Epithelial cell of proximal tubule (primary cell): ENCODE results near the gene SERPINA10. TPM values are rescaled to one million over a fixed set of nuclear protein-coding genes. Genes with fewer than 3 reads are reported as not detected.
"Not testable (repeated sequence)": the region's sequence is repeated elsewhere in the genome, so short reads cannot be mapped to it uniquely, and the experiment has no call there.

ENCODE experiments used
- DNase-seq: peaks from one replicate; pipeline ENCODE4 v3.0.0-alpha.2; 2011; ENCODE audit warnings: low read depth
- H3K4me3 ChIP-seq: 2 replicates; pipeline ENCODE4 v1.5.1; 2011; ENCODE audit warnings: low read depth, mild to moderate bottlenecking, low read length
- total RNA-seq: library from RNA; depleted of rRNA; stranded (reverse); fragments of >200 nt; gene quantifications from 2 replicates; pipeline ENCODE4 v1.2.3, GENCODE V29; 2015
- TF ChIP-seq, protein P1 (sequence below): conservative IDR thresholded peaks from 2 replicates; pipeline ENCODE4 v1.5.1; 2012; ENCODE audit warnings: low read depth, mild to moderate bottlenecking, low read length

Gene SERPINA10
- total RNA-seq, 1 donor from 2014 or later: not detected

DNA sequence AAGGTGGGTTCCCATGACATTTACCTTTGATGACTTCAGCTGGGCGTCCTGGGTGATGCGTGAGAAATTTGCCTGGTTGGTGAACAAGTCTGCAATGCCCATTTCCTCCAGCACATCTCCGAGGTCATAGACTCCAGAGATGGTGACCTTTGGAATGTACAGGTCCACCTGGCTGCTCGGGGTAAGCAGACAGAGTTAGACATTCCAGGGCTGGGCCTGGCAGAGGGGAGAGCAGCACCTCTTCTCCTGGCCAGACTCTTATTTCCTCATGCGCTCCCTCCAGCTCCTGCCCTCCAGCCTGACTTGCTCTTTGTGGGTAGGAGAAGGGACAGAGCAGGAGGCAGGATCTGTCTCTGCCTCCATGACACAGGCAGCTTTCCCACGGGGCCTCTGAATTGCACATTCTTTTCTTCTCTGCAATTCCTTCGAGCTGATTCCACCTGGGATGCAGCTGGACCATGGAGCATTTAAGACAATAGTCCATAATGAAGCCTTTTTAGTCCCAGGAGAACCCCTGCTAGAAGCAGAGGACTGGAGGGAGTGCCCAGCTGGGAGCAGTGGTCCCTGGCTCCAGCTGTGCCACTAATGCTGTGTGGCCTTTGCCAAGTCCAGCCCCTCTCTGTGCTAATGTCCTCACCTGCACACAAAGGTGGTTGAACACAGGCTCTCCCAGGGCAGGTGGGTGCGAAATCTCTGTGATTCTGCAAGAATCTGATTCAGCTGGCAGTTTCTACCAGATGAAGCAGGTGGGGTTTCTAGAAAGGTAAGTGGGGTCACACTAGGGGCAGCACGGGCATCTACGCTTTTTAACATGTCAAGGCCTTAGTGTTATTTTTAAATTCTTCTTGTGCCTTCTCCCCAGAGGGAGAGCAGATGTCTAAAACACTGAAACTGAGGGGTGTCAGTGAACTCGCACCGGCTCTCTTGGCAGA is 13.2 kb upstream of the SERPINA10 start:
- TF ChIP-seq, protein P1, sequence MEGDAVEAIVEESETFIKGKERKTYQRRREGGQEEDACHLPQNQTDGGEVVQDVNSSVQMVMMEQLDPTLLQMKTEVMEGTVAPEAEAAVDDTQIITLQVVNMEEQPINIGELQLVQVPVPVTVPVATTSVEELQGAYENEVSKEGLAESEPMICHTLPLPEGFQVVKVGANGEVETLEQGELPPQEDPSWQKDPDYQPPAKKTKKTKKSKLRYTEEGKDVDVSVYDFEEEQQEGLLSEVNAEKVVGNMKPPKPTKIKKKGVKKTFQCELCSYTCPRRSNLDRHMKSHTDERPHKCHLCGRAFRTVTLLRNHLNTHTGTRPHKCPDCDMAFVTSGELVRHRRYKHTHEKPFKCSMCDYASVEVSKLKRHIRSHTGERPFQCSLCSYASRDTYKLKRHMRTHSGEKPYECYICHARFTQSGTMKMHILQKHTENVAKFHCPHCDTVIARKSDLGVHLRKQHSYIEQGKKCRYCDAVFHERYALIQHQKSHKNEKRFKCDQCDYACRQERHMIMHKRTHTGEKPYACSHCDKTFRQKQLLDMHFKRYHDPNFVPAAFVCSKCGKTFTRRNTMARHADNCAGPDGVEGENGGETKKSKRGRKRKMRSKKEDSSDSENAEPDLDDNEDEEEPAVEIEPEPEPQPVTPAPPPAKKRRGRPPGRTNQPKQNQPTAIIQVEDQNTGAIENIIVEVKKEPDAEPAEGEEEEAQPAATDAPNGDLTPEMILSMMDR: no peak
- DNase-seq: no peak
- H3K4me3 ChIP-seq: no peak overlapping the region

DNA sequence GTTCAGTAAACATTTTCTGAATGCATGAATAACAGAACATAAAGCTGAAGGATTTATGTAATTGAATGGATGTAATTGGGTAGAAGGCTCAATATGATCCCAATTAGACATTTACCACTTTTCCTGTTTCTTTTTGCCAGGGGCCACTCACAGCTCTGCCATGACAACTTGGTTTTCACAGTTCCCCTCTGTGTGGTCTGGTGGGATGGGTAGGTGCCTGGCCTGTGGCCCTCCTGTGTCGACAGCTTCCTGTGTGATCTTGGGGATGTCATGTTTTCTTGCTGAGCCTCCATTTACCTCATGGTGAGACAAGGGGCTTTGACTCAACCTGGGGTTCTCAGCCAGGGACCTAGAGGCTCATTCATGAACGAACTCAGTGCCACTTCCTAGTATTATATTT is 12.6 kb upstream of the SERPINA10 start:
- DNase-seq: no peak
- H3K4me3 ChIP-seq: no peak overlapping the region
- TF ChIP-seq, protein P1: no peak

DNA sequence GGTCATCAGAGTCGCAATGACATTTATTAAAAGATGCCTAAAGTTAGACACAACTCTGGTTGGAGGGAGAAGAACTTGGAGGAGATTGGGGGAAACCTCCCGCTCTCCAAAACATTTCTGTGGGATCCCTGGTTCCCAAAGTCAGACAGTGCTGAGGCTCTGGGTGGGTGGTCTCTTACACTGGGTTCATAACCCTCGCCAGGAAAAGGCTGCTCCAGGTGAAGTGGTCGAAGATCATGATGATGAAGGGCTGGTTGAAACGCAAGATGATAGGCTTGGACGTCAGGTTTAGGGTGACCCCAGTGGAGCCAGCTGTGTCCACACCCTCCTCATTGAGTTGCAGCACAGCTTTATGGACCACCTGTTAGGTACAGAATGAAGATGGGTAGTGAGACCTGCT is 11.2 kb upstream of the SERPINA10 start:
- TF ChIP-seq, protein P1: no peak
- H3K4me3 ChIP-seq: no peak overlapping the region
- DNase-seq: no peak

DNA sequence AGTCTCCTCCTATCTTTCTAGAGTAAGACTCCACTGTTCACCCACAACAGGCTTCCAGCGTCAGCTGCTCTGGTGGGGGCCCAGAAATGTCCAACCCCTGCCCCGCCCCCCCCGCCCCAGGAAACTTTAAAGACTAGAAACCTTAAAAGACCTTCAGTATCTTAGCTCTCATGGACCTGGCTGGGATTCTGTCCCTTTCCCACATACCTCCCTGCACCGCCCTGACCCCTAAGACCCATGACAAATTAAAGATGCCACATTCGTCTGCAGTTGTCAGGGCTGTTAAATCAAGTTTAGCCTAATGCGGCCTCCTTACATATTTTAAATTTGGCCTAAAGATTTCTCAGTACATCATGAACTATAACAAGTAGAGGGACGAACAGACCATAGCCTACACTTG is 10.0 kb upstream of the SERPINA10 start:
- TF ChIP-seq, protein P1: no peak
- no peak overlapping the region for H3K4me3 ChIP-seq
- no peak for DNase-seq

DNA sequence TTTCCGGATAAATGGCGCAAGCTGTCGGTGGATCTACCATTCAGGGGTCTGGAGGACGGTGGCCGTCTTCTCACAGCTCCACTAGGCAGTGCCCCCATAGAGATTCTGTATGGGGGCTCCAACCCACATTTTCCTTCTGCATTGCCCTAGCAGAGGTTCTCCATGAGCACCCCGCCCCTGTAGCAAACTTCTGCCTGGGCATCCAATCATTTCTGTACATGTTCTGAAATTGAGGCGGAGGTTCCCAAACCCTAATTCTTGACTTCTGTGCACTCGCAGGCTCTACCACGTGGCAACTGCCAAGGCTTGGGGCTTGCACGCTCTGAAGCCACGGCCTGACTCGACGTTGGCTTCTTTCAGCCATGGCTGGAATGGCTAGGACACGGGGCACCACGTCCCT is 5.1 kb upstream of the SERPINA10 start:
- TF ChIP-seq, protein P1: no peak
- no peak overlapping the region for H3K4me3 ChIP-seq
- no peak for DNase-seq

DNA sequence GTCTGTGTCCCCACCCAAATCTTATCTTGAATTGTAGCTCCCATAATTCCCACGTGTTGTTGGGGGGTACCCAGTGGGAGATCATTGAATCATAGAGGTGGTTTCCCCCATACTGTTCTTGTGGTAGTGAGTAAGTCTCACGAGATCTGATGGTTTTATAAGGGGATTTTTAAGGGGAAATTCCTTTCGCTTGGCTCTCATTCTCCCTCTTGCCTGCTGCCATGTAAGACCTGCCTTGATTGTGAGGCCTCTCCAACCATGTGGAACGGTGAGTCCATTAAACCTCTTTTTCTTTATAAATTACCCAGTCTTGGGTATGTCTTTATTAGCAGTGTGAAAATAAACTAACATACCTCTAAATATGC is 3.1 kb upstream of the SERPINA10 start:
- not testable (repeated sequence) for DNase-seq, H3K4me3 ChIP-seq

DNA sequence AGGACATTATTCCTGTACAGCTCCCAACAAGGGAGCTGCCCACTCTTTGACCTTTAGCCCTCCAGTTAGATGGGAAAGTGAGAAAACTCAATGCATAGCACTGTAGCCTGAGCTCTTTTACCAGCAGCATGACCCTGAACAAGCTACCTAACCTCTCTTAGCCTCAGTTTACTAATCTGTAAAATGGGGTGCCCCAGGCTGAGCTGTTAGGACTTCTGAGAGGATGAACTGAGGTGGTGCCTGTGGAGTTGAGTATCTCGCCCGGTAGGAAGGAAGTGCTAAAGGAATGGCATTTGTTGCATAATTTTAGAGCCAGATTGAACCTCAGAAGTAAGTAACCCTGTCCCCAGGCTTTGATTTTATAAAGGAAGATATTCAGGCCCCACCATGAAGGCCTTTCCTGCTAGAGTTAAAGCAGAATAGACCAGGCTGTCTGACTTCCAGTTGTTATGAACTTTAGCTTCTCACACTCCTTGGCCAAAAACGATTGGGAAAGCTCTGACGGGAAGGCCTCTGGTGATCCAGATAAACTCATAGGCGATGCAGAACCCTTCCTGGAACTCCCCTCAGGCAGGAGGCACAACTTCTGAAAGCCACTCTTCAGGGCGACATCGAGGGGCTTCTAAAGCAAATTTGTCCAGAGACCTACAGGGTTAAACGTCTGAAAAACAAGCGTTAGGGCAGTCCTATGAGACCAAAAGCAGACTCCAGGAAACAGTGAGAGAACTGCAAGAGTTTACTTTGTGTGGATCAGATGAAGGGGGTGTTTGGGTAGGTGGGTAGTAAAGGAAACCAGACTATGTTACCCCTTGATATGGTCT is 2.5 kb upstream of the SERPINA10 start:
- TF ChIP-seq, protein P1: no peak
- no peak overlapping the region for H3K4me3 ChIP-seq
- no peak for DNase-seq
